ENCODE measurements around the gene PRIMA1.

The PRIMA1 gene

GRCh38 chr14:93719256-93719655, 69.0 kb downstream of the PRIMA1 start:
- Mint-ChIP-seq H3K9me3 (peaks cover 10% of the 10 kb centered on the region), H3K4me3 (no peak overlapping the region), H3K4me1 (no peaks in the 10 kb centered on the region), H3K27ac (ENCODE audit: low read depth) (no peak overlapping the region), H3K27me3 (peaks cover 29% of the 10 kb centered on the region), H3K36me3 (ENCODE audit: insufficient read depth) (peaks cover under 1% of the 10 kb centered on the region)
- DNase-seq (ENCODE audit: low spot score in 2 of 2) (no peak), ATAC-seq (replicated peaks; ENCODE audit: extremely low read depth, poor library complexity, severe bottlenecking) (no peak)

DNA sequence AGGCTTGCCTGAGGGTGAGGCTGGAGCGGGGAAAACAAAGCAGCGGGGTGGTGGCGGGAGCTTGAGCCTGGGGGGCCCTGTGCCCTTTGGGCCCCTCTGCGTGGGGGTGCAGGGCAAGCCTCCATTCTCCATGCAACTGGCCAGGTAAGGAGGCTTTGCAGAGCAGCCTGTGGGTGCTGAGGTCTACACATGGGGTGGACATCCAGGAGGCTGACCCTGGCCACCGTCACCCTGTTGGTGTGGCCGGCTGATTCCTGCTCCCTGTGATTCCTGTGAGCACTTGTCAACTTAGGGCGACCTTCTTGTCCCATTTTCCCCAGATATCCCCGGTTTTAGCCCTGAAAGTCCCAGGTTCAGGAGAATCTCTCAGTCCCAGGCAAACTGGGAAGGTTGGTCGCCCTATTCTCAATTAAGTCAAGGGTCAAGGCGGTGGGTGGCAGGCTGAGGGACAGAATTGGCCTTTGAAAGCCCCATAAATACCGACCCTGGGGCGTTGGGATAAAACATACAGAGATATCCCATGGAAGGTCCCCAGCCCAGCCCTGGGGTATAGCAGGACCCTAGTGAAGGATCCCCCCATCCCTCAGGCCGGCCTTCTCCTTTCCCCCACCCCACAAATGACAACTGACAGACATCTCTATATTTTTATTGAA, 70.5 kb downstream of the PRIMA1 start:
- Mint-ChIP-seq H3K9me3 (peaks cover 10% of the 10 kb centered on the region), H3K36me3 (ENCODE audit: insufficient read depth) (no peaks in the 10 kb centered on the region), H3K27me3 (peaks cover 28% of the 10 kb centered on the region), H3K4me1 (no peaks in the 10 kb centered on the region), H3K4me3 (no peak overlapping the region), H3K27ac (ENCODE audit: low read depth) (no peak overlapping the region)
- DNase-seq (ENCODE audit: low spot score in 2 of 2) (no peak), ATAC-seq (replicated peaks; ENCODE audit: extremely low read depth, poor library complexity, severe bottlenecking) (no peak)

DNA sequence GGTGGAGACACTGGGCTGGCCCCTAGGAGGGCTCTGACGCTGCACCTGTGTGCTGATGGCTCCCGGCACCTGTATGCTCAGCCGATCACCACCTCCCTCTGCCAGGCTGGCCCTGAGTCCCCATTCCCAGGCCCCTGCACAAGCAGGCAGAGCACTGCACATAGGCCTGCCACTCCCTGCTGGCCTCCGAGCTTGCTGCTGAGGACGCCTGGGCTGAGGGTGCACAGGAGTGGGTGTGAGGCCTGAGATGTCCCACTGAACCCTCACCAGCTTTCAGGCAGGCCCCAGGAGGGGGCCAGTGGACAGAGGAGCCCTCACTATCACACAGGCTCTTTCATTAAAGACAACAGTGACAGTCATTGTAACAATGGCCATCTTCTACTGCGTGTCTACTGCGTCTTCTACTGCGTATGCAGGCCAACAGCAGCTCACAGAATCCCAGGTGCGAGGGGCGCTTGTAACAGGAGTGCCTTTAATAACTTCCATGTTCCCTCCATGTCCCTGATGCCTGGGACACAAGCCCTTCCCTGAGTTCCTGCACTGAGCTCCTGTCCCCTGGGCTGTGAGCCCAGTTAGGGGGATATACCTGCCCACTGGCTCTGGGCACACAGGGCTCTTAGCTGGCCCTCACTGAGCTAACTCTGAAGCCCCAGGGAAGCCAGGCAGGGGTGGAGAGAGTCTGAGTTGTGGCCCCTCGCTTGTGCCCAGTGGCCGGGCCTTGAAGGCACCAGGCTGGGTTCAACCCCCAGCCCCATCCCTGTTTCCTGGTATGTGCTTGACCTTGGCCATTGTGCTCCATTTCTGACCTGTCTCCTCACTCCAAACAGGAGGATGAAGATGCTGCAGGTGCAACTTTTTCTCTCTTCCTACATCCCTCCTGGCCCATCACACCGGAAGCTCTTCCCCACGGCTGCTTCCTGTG, 71.3 kb downstream of the PRIMA1 start:
- no peak overlapping the region for H3K4me3 Mint-ChIP-seq
- DNase-seq (ENCODE audit: low spot score in 2 of 2) (no peak), ATAC-seq (replicated peaks; ENCODE audit: extremely low read depth, poor library complexity, severe bottlenecking) (no peak)
- no peaks in the 10 kb centered on the region for H3K36me3 Mint-ChIP-seq (ENCODE audit: insufficient read depth)
- no peaks in the 10 kb centered on the region for H3K4me1 Mint-ChIP-seq
- H3K27ac Mint-ChIP-seq (ENCODE audit: low read depth) = no peak overlapping the region
- H3K9me3 Mint-ChIP-seq = peaks cover 6% of the 10 kb centered on the region
- peaks cover 28% of the 10 kb centered on the region for H3K27me3 Mint-ChIP-seq

DNA sequence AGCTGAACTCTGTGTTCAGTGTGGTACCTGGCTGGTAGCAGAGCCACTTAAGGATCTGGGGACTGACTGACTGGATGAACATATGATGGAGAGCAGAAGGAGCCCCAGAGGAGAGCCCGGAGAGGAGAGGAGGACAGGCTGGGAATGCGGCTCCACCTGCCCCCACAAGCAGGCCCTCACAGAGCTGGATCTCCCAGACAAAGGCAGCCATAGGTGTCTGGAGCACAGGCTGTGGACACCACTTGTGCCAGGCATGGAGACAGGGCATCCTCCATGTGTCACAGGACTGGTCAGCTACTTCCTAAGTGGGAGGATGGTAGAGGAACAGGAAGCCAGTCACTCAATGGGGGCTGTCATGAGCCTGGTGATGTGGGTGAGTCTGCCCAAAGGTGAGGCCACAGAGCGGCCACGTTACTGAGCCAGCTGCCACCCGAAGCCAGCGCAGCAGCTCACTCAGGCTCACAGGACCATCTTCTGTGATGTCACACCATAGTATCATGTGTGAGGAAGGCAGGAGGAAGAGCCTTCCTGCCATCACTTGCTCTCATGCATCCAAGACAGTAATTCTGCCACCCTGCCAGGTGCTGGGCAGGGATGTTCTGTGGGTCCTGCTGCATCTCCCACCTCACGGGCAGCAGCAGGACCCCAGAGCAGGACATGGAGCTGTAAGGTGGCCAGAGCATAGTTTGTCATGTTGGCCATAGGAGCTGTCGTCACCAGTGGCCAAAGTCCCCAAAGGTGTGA, 72.1 kb downstream of the PRIMA1 start:
- H3K9me3 Mint-ChIP-seq = no peaks in the 10 kb centered on the region
- H3K4me3 Mint-ChIP-seq = no peak overlapping the region
- DNase-seq (ENCODE audit: low spot score in 2 of 2) (no peak), ATAC-seq (replicated peaks; ENCODE audit: extremely low read depth, poor library complexity, severe bottlenecking) (no peak)
- no peaks in the 10 kb centered on the region for H3K4me1 Mint-ChIP-seq
- H3K27me3 Mint-ChIP-seq = peaks cover 28% of the 10 kb centered on the region
- H3K27ac Mint-ChIP-seq (ENCODE audit: low read depth) = no peak overlapping the region
- no peaks in the 10 kb centered on the region for H3K36me3 Mint-ChIP-seq (ENCODE audit: insufficient read depth)

GRCh38 chr14:93715279-93715927, 72.9 kb downstream of the PRIMA1 start:
- H3K36me3 Mint-ChIP-seq (ENCODE audit: insufficient read depth) = no peaks in the 10 kb centered on the region

GRCh38 chr14:93714605-93715004, 73.7 kb downstream of the PRIMA1 start:
- no peak overlapping the region for H3K4me3 Mint-ChIP-seq

More at GRCh38 chr14:93715279-93715927, 72.9 kb downstream of the PRIMA1 start:
- ATAC-seq (replicated peaks; ENCODE audit: extremely low read depth, poor library complexity, severe bottlenecking) (no peak), DNase-seq (ENCODE audit: low spot score in 2 of 2) (no peak)
- Mint-ChIP-seq H3K4me1 (no peaks in the 10 kb centered on the region), H3K4me3 (no peak overlapping the region), H3K27me3 (peaks cover 28% of the 10 kb centered on the region), H3K27ac (ENCODE audit: low read depth) (no peak overlapping the region), H3K9me3 (no peaks in the 10 kb centered on the region)

DNA sequence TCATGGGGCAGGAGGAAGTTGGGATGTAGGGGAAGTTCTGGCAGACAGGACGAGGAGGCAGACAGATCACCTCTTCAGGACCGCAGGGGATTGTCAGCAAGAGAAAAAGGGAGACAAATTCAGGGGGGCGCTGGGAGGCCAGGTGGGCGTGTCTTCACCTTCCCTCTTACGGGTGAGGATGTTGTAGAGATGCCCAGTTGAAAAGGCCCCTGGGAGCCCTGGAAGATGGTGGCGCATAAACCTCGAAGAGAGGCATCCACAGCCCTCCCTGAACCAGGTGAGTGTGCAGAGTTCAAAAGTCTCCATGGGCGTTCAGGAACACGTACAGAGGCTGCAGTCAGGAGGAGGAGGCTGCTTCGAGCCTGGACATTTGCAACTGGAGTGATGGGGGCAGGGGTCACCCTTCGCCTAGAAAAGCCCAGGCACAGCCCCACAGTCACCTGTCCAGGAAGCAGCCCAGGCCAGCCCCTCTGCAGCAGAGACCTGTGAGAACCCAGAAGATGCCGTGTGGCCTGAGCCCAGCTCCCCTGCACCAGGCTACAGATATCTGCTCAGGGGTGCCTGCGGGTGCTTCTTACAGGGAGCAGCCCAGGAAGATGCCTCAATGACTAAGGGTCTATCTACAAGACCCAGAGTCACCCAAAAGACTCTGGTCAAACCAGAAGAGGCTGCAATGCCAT, 74.4 kb downstream of the PRIMA1 start:
- Mint-ChIP-seq H3K9me3 (no peaks in the 10 kb centered on the region), H3K27ac (ENCODE audit: low read depth) (no peak overlapping the region), H3K36me3 (ENCODE audit: insufficient read depth) (no peaks in the 10 kb centered on the region), H3K4me1 (no peaks in the 10 kb centered on the region), H3K4me3 (no peak overlapping the region), H3K27me3 (peaks cover 26% of the 10 kb centered on the region)
- DNase-seq (ENCODE audit: low spot score in 2 of 2) (no peak), ATAC-seq (replicated peaks; ENCODE audit: extremely low read depth, poor library complexity, severe bottlenecking) (no peak)

More at GRCh38 chr14:93714605-93715004, 73.7 kb downstream of the PRIMA1 start:
- Mint-ChIP-seq H3K9me3 (no peaks in the 10 kb centered on the region), H3K36me3 (ENCODE audit: insufficient read depth) (no peaks in the 10 kb centered on the region), H3K27ac (ENCODE audit: low read depth) (no peak overlapping the region), H3K4me1 (no peaks in the 10 kb centered on the region), H3K27me3 (peaks cover 28% of the 10 kb centered on the region)
- ATAC-seq (replicated peaks; ENCODE audit: extremely low read depth, poor library complexity, severe bottlenecking) (no peak), DNase-seq (ENCODE audit: low spot score in 2 of 2) (no peak)

DNA sequence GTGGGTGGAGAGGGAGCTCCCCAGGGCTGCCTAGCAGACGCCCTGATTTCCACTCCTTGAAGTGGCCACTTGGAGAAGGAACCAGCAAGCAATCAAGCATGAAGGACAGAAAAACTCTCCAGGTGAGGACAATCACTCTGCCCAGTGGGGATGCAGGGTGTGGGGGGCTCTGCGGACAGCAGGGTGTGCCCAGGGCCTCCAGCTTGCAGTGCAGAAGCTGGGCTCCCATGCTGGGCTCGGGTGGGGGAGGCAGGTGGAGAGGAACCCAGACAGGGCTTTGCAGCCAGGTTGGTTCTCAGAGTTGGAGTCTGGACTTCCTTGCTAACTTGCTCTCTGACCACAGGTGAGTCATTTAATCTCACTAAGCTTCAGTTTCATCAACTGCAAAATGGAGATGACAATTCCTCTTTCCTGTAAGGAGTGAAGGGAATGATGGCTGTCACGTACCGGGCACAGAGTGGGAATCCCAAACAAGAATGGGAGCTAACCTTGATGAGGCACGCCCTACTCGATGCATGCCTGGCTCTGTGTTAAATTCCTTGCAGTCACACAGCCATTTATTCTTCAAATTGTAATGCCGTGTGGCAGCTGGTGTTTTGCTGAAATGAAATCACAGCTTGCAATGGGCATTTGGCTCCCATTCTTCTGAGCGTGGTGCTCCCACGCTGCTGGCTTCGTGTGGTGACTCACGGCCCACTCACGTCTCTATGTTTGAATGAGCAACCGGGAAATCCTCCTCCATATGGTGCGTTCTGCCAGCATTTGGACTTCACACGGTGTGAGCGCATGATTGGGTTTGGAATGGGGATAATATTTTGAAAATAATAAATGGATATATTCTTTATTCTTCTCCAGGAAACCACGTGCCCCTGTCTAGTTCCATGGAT, 75.2 kb downstream of the PRIMA1 start:
- Mint-ChIP-seq H3K4me3 (no peak overlapping the region), H3K27me3 (peaks cover 22% of the 10 kb centered on the region), H3K4me1 (no peaks in the 10 kb centered on the region), H3K36me3 (ENCODE audit: insufficient read depth) (no peaks in the 10 kb centered on the region), H3K9me3 (no peaks in the 10 kb centered on the region), H3K27ac (ENCODE audit: low read depth) (no peak overlapping the region)
- DNase-seq (ENCODE audit: low spot score in 2 of 2) (no peak), ATAC-seq (replicated peaks; ENCODE audit: extremely low read depth, poor library complexity, severe bottlenecking) (no peak)

GRCh38 chr14:93712079-93712837, 76.0 kb downstream of the PRIMA1 start:
- Mint-ChIP-seq H3K27me3 (peaks cover 22% of the 10 kb centered on the region), H3K4me1 (no peaks in the 10 kb centered on the region), H3K27ac (ENCODE audit: low read depth) (no peak overlapping the region), H3K9me3 (no peaks in the 10 kb centered on the region), H3K36me3 (ENCODE audit: insufficient read depth) (no peaks in the 10 kb centered on the region), H3K4me3 (no peak overlapping the region)
- DNase-seq (ENCODE audit: low spot score in 2 of 2) = no peak
- ATAC-seq (replicated peaks; ENCODE audit: extremely low read depth, poor library complexity, severe bottlenecking) = no peak

GRCh38 chr14:93709249-93709648, 79.0 kb downstream of the PRIMA1 start:
- Mint-ChIP-seq H3K27ac (ENCODE audit: low read depth) (no peak overlapping the region), H3K27me3 (peaks cover 25% of the 10 kb centered on the region), H3K36me3 (ENCODE audit: insufficient read depth) (no peaks in the 10 kb centered on the region), H3K9me3 (no peaks in the 10 kb centered on the region), H3K4me1 (no peaks in the 10 kb centered on the region), H3K4me3 (no peak overlapping the region)
- no peak for ATAC-seq (replicated peaks; ENCODE audit: extremely low read depth, poor library complexity, severe bottlenecking)
- no peak for DNase-seq (ENCODE audit: low spot score in 2 of 2)

- H3K27me3 Mint-ChIP-seq = peaks cover 28% of the 10 kb centered on the region
- no peaks in the 10 kb centered on the region for H3K36me3 Mint-ChIP-seq (ENCODE audit: insufficient read depth)
- DNase-seq (ENCODE audit: low spot score in 2 of 2) (no peak), ATAC-seq (replicated peaks; ENCODE audit: extremely low read depth, poor library complexity, severe bottlenecking) (no peak)
- no peaks in the 10 kb centered on the region for H3K9me3 Mint-ChIP-seq
- H3K27ac Mint-ChIP-seq (ENCODE audit: low read depth) = no peak overlapping the region
- H3K4me1 Mint-ChIP-seq = no peaks in the 10 kb centered on the region
- no peak overlapping the region for H3K4me3 Mint-ChIP-seq
Observed at GRCh38 chr14:93708800-93709199, 79.5 kb downstream of the PRIMA1 start.

Data from central memory CD8-positive, alpha-beta T cell (primary cell).